ENCODE data around the gene BTF3L4.

DNA sequence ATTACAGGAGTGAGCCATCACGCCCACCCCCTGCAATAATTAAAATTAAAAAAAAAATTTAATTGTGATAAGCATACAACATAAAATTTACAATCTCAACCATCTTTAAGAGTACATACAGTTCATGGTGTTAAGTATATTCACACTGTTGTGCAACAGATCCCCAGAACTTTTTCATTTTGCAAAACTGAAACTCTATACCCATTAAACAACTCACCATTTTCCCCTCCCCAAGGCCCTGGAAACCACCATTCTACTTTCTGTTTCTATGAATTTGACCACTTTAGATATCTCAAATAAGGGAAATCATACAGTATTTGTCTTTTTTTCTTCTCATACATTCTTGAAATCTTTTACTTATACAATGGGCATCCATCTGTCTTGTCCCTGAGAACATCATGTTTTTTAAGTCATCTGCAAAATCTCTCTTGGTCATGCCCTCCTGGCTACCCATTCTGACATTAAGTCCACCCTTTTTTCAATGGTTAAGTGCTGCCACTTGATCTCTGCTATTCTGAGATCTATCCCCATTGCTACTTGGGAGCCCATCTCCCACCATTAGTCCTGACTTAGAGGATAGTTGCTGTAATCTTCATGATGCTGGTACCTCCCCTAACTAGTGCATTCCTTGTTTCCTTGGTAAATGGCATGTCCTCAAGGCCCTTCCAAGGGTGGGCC, 46.4 kb downstream of the BTF3L4 start:
- TF ChIP-seq, protein P1, sequence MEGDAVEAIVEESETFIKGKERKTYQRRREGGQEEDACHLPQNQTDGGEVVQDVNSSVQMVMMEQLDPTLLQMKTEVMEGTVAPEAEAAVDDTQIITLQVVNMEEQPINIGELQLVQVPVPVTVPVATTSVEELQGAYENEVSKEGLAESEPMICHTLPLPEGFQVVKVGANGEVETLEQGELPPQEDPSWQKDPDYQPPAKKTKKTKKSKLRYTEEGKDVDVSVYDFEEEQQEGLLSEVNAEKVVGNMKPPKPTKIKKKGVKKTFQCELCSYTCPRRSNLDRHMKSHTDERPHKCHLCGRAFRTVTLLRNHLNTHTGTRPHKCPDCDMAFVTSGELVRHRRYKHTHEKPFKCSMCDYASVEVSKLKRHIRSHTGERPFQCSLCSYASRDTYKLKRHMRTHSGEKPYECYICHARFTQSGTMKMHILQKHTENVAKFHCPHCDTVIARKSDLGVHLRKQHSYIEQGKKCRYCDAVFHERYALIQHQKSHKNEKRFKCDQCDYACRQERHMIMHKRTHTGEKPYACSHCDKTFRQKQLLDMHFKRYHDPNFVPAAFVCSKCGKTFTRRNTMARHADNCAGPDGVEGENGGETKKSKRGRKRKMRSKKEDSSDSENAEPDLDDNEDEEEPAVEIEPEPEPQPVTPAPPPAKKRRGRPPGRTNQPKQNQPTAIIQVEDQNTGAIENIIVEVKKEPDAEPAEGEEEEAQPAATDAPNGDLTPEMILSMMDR (IDR thresholded peaks at IDR 0.05): no peak
- no peak for TF ChIP-seq EZH2phosphoT487 (IDR thresholded peaks at IDR 0.05)

Measured in neural progenitor cell (in vitro differentiated cells).